OCI-LY7 (cell line): ENCODE data around the gene CCDC27.

Source experiments
- CTCF ChIP-seq: fragments of 200-600 bp; sonication (generic); conservative IDR thresholded peaks from 2 replicates; pipeline ENCODE4 v1.5.1; 2014; ENCODE audit warnings: mild to moderate bottlenecking, antibody characterized with exemption, low read length, moderate library complexity, mixed read lengths
- EZH2phosphoT487 ChIP-seq: fragments of 200-600 bp; sonication (generic); IDR thresholded peaks from 2 replicates; pipeline ENCODE4 v1.6.1; 2018; ENCODE audit warnings: low read depth, borderline replicate concordance, mild to moderate bottlenecking, mixed run types, antibody characterized with exemption, low read length, moderate library complexity, mixed read lengths

- TF ChIP-seq CTCF (no peak), EZH2phosphoT487 (no peak)
Measured at GRCh38 chr1:3702990-3703728, 49.1 kb upstream of the CCDC27 start.
